GM19324 (cell line): ENCODE results near the gene GDPGP1.
"Not testable (repeated sequence)": the region's sequence is repeated elsewhere in the genome, so short reads cannot be mapped to it uniquely, and the experiment has no call there.

Experiments used
- ATAC-seq: cut with Tn5 transposase; IDR thresholded peaks from one replicate; pipeline ENCODE4 v1.9.1; 2021; ENCODE audit warnings: mild to moderate bottlenecking, moderate library complexity; ENCODE audit not compliant: unreplicated experiment, low FRiP score

Gene GDPGP1

DNA sequence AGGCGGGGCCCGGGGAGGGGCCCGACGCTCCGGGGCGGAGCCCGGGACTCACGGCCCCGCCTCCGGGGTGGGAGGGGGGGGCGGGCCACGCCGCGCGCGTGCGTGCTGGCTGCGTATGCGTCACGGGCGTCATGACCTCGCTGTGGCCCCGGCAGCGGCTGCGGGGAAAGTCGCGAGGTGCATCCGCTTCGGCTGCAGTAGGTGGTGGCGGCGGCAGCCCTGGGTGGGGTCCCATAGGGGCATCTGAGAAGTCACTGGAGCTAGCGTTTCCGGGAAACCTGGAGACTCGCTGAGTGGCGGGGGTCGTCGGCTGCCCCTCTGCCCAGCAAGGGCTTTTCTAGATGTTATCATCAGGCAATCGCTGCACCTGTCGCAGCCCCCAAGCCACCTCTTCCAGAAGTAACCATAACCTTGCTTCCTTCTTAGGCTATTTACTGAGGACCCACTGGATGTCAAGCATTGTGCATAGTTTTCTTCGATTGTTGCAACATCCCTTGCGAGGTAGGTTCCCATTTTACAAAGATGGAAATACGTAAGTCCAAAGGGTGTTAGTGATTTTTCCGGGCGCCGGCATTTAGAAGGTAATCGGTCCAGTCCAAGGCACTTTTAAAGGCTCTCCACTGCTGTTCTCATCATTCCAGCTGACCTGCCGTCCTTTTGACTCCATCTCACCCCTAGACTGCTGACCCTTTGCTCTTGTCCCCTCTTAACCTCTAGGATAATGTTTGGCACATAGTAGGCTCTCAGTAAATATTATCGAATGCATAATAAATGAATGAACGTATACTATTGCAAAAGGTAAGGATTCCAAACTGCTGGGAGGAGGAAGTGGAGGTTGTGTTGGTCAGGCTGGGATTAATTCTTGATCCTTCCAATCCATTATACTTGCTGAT lies at the start of gene GDPGP1:
Gene GDPGP1 (plus strand): TSS at position 114 of the 893 bp plus-strand sequence. CDS start 6,700 bp downstream, outside the sequence.
- ATAC-seq: peak; percentile 74

- peak; percentile 73 for ATAC-seq
Observed at GRCh38 chr15:90184786-90185704, 49.0 kb upstream of the GDPGP1 start.

DNA sequence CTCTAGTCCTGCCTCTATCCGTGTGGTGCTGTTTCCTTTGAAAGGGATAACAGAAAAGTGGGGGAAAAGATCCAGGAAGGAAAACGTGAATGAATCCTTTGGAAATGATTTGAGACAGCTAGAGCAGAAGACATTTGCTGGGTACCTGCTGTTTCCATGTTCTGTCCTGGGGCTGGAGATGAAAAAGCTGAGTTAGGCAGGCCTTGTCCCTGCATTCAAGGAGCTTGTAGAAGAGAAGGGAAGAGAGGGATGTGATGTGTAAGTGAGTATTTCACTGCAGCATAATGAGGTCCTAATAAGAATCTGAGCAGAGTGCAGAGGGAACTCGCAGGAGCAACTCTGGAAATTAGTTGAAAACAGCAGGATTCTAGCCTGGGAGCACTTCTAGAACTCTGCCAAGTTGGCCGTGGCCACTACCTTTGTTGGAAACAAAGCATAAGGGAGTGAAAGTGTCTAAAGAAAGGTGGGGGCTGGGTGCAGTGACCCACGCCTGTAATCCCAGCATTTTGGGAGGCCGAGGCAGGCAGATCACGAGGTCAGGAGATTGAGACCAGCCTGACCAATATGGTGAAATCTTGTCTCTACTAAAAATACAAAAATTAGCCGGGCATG lies 46.6 kb upstream of the GDPGP1 start:
- ATAC-seq: no peak

DNA sequence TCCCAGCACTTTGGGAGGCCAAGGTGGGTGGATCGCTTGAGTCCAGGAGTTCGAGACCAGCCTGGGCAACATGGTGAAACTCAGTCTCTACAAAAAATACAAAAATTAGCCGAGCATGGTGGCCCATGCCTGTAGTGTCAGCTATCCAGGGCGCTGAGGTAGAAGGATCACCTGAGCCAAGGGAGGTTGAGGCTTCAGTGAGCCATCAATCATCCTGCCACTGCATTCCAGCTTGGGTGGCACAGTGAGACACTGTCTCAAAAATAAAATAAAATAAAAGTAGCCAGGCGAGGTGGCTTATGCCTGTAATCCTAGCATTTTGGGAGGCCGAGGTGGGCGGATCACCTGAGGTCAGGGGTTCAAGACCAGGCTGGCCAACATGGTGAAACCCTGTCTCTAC lies 45.9 kb upstream of the GDPGP1 start:
- ATAC-seq: not testable (repeated sequence)

GRCh38 chr15:90188914-90189748 lies 44.9 kb upstream of the GDPGP1 start:
- ATAC-seq: no peak

DNA sequence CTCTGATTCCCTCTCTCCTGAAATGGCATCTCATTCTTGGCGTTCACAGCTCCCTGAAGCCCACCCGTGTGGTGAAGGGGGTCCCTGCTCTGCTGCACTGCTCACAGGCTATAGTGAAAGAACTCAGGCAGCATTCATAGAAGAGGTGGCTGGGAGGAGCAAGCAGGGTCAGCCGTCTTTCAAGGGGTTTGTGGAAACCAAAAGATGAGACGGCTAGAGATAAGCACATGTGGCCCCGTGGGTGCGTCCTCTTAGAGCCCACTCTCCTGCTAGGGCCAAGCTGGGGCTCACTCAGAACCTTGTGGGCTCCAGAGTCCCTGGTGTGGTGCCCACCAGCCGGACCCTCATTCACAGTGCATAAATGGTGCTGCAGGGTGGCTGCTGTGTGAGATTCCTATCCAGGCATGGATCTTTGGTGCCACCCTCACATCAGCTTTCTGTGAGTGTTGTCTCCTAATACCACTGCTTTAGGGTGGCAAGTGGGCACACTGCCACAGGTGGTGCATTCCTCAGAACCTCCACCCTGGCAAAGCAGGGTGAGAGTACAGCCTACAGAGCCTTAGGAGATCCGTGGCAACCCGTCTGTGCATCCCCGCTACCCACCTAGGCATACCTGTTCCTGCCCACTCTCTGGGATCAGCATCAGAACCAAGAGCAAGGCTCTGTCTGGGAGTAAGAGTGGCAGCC lies 44.1 kb upstream of the GDPGP1 start:
- ATAC-seq: no peak

GRCh38 chr15:90190606-90191343 lies 43.2 kb upstream of the GDPGP1 start:
- ATAC-seq: peak; percentile 76

GRCh38 chr15:90191344-90191687 lies 42.7 kb upstream of the GDPGP1 start:
- ATAC-seq: peak; percentile 17

- peak; percentile 74 for ATAC-seq
Observed at GRCh38 chr15:90191794-90192509, 42.1 kb upstream of the GDPGP1 start.

- ATAC-seq: no peak
Observed at GRCh38 chr15:90192961-90193786, 40.8 kb upstream of the GDPGP1 start.

GRCh38 chr15:90194655-90195054 lies 39.4 kb upstream of the GDPGP1 start:
- ATAC-seq: no peak

DNA sequence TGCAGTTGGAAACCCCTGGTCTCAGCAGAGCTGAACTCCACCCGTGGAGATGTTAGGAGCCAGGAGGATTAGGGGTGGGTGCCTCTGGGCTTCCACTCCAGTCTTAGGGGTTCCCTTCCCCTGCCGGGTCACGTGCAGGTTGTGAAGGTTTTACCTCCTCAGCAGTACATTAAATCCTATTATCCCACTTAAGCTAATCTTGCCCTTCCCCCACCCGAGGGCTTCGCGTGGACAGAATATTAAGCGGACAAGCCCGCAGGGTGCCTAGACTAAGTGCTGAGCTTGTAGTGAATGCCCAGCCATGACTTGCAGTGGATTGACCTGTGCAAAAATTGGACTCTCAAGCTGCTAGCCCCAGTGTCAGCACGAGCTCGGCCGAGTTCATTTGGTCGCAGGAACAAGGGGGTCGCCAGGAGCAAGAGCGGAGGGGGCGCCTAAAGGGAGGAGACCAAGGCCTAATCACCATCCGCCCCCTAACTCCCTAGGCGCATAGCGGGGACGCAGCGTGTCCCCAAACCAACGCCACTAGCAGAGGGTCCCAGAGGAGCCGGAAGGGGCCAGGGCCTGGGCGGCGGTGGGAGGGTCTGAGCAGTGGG lies 33.4 kb upstream of the GDPGP1 start:
- ATAC-seq: no peak

DNA sequence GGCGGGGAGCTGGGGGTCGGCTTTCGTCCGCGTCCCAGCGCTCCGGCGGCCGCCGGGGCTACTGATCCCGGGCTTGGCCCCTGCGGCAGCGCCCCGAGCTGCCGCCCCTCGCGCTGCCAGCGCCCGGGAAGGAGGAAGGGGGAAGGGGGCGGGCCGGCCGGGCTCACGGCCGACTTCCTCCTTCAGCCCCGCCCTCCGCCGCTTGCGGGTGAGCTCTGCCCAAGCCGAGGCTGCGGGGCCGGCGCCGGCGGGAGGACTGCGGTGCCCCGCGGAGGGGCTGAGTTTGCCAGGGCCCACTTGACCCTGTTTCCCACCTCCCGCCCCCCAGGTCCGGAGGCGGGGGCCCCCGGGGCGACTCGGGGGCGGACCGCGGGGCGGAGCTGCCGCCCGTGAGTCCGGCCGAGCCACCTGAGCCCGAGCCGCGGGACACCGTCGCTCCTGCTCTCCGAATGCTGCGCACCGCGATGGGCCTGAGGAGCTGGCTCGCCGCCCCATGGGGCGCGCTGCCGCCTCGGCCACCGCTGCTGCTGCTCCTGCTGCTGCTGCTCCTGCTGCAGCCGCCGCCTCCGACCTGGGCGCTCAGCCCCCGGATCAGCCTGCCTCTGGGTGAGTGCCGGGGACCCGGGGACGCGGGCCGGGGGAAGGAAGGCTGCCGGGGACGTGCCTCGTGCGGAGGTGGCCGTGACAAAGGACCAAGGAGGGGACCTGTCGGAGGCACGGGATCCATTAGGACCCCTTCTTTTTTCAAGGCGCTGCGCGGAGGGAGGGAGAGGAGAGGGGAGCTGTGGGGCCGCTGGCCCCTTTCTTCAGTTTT lies 32.7 kb upstream of the GDPGP1 start, which contains the start of gene SEMA4B:
Gene SEMA4B (plus strand): TSS at position 201 of the 814 bp plus-strand sequence. CDS start 249 bp downstream, at position 450.
- ATAC-seq: peak; percentile 76

GRCh38 chr15:90201944-90202375 lies 32.0 kb upstream of the GDPGP1 start:
- ATAC-seq: no peak

DNA sequence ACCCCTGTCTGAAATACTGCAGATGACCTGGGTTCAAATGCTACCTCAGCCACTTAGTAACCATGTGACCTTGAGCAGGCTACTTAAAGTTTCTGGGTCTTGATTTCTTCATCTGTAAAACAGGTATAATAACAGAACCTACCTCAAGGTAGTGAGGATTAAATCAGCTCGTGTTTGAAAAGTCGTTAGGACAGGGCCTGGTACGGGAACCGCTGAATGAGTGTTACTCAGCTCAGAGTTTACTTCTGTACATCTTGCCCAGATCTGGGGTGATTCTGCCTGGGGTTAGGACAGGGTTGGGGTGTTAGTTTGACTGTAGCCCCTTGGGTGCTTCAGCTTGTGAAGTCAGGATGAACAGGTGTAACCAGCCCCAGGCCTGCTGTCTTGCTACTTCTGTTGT lies 31.1 kb upstream of the GDPGP1 start:
- no peak for ATAC-seq

DNA sequence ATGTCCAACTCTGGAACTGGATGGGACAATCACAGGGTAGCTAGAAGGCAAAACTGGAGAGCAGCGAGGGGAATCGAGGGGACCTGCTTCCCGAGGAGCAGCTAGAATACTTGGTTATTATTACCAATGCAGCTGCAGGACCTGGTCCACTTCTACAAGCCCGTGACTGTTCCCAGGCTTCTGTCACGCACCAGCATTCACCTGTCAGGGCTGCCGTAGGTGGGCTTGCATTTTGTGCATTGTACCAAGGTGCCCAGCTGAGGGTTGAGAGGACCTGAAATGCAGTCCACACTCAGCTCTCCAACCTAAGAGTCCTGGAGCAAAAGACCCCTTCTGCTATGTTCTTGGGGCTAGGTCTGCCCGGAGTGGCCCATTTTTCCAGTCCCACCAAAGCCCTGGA lies 30.5 kb upstream of the GDPGP1 start:
- ATAC-seq: no peak
